Measurements from ENCODE around the gene GPC2.

- TF ChIP-seq POLR2A (IDR thresholded peaks at IDR 0.05; ENCODE audit: low read depth, low read length) (no peak), PAX5 (IDR thresholded peaks at IDR 0.05; ENCODE audit: insufficient read depth, low read length, severe bottlenecking) (no peak), POLR2AphosphoS5 (IDR thresholded peaks at IDR 0.05; ENCODE audit: low read depth, low read length) (no peak), SPI1 (IDR thresholded peaks at IDR 0.05; ENCODE audit: low read depth, low read length) (no peak)
Measured at GRCh38 chr7:100132697-100133151, 44.5 kb downstream of the GPC2 start.
